GM23248 (cell line): ENCODE results near the gene VEZT.

ENCODE experiments used
- EZH2 ChIP-seq: fragments of 200-600 bp; sonication (generic); IDR thresholded peaks from 2 replicates; pipeline ENCODE4 v1.6.1; 2018; ENCODE audit warnings: antibody characterized with exemption, mild to moderate bottlenecking; ENCODE audit not compliant: insufficient read depth, poor library complexity, severe bottlenecking
- EZH2phosphoT487 ChIP-seq: fragments of 200-600 bp; sonication (generic); IDR thresholded peaks from 2 replicates; pipeline ENCODE4 v1.6.1; 2018; ENCODE audit warnings: antibody characterized with exemption, moderate library complexity, mild to moderate bottlenecking, low read depth; ENCODE audit not compliant: insufficient read depth

DNA sequence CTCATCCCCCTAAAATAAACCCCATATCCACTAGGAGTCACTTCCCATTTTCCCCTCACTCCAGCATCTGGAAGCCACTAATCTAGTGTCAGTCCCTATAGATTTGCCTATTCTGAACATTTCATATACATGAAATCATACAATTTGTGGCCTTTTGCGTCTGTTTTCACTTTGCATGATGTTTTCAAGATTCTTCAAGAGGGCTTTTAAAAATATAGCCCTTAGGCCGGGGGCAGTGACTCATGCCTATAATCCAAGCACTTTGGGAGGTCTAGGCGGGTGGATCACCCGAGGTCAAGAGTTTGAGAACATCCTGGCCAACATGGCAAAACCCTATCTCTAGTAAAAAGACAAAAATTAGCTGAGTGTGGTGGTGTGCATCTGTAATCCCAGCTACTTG, 104.7 kb downstream of the VEZT start:
- TF ChIP-seq EZH2 (no peak), EZH2phosphoT487 (no peak)
